SK-N-SH treated with all-trans-retinoic acid at 6 μM for 48 hours (cell line): ENCODE measurements around the gene KIAA1671.

Source experiments
- ATAC-seq: fragments of 200-7000 bp; cut with Tn5 transposase; 3 replicates; pipeline ENCODE4 v1.9.1; 2020; ENCODE audit warnings: mild to moderate bottlenecking, moderate library complexity
- ARNTL ChIP-seq: fragments of 450-650 bp; formaldehyde crosslinking; IDR thresholded peaks from 2 replicates; pipeline ENCODE4 v1.5.0; 2020; ENCODE audit warnings: low read depth, mild to moderate bottlenecking, moderate library complexity, borderline replicate concordance
- CSDC2 ChIP-seq: fragments of 250-450 bp; sonication (Bioruptor Pico); IDR thresholded peaks from 2 replicates; pipeline ENCODE4 v1.5.0; 2020; ENCODE audit warnings: mild to moderate bottlenecking, moderate library complexity
- CSRNP3 ChIP-seq: fragments of 250-450 bp; sonication (Bioruptor Pico); IDR thresholded peaks from 2 replicates; pipeline ENCODE4 v1.5.1; 2021; ENCODE audit warnings: mild to moderate bottlenecking, moderate library complexity
- ESRRG ChIP-seq: fragments of 250-450 bp; sonication (Bioruptor Pico); IDR thresholded peaks from 2 replicates; pipeline ENCODE4 v1.6.1; 2021; ENCODE audit warnings: mild to moderate bottlenecking
- GLIS3 ChIP-seq: fragments of 250-450 bp; sonication (Bioruptor Pico); IDR thresholded peaks from 2 replicates; pipeline ENCODE4 v1.5.0; 2020; ENCODE audit warnings: mild to moderate bottlenecking, moderate library complexity
- OSR1 ChIP-seq: fragments of 250-450 bp; sonication (Bioruptor Pico); IDR thresholded peaks from 2 replicates; pipeline ENCODE4 v1.8.0; 2022; ENCODE audit warnings: moderate library complexity, mild to moderate bottlenecking, inconsistent platforms
- POU6F1 ChIP-seq: fragments of 250-450 bp; sonication (Bioruptor Pico); IDR thresholded peaks from 2 replicates; pipeline ENCODE4 v1.8.0; 2021; ENCODE audit warnings: low read depth, mild to moderate bottlenecking, moderate library complexity, borderline replicate concordance
- PPARA ChIP-seq: fragments of 250-450 bp; sonication (Bioruptor Pico); IDR thresholded peaks from 2 replicates; pipeline ENCODE4 v1.5.0; 2020; ENCODE audit warnings: mild to moderate bottlenecking, borderline replicate concordance
- SNAI2 ChIP-seq: fragments of 250-450 bp; sonication (Bioruptor Pico); IDR thresholded peaks from 2 replicates; pipeline ENCODE4 v1.5.0; 2020; ENCODE audit warnings: mild to moderate bottlenecking, moderate library complexity
- TCF4 ChIP-seq: fragments of 250-450 bp; sonication (Bioruptor Pico); IDR thresholded peaks from 2 replicates; pipeline ENCODE4 v1.8.0; 2021; ENCODE audit warnings: mild to moderate bottlenecking, moderate library complexity, borderline replicate concordance
- TSHZ2 ChIP-seq: fragments of 250-450 bp; sonication (Bioruptor Pico); IDR thresholded peaks from 2 replicates; pipeline ENCODE4 v1.5.0; 2020; ENCODE audit warnings: mild to moderate bottlenecking, moderate library complexity
- ZC3H10 ChIP-seq: fragments of 250-450 bp; sonication (Bioruptor Pico); IDR thresholded peaks from 2 replicates; pipeline ENCODE4 v1.5.1; 2021; ENCODE audit warnings: mild to moderate bottlenecking, moderate library complexity
- ZFP3 ChIP-seq: fragments of 250-450 bp; sonication (Bioruptor Pico); IDR thresholded peaks from 2 replicates; pipeline ENCODE4 v1.5.0; 2020; ENCODE audit warnings: mild to moderate bottlenecking, moderate library complexity
- ZFP30 ChIP-seq: fragments of 450-650 bp; formaldehyde crosslinking; IDR thresholded peaks from 2 replicates; pipeline ENCODE4 v1.5.0; 2022; ENCODE audit warnings: mild to moderate bottlenecking, moderate library complexity
- ZNF565 ChIP-seq: fragments of 450-650 bp; formaldehyde crosslinking; conservative IDR thresholded peaks from 2 replicates; pipeline ENCODE4 v1.5.0; 2020; ENCODE audit warnings: low read depth, mild to moderate bottlenecking, moderate library complexity
- ZNF8 ChIP-seq: fragments of 450-650 bp; formaldehyde crosslinking; IDR thresholded peaks from 2 replicates; pipeline ENCODE4 v1.5.0; 2020; ENCODE audit warnings: mild to moderate bottlenecking, moderate library complexity
- TF ChIP-seq, protein P1 (sequence below): fragments of 250-450 bp; sonication (Bioruptor Pico); IDR thresholded peaks from 2 replicates; pipeline ENCODE4 v1.8.0; 2020; ENCODE audit warnings: mild to moderate bottlenecking, moderate library complexity, borderline replicate concordance

The KIAA1671 gene

GRCh38 chr22:24982301-24983056, 30.0 kb downstream of the KIAA1671 start:
- TF ChIP-seq ZFP3 (CRISPR knock-in tag) (no peak), ZNF565 (CRISPR knock-in tag) (no peak), ZFP30 (CRISPR knock-in tag) (no peak), ZNF8 (CRISPR knock-in tag) (no peak), TSHZ2 (CRISPR knock-in tag) (no peak), TCF4 (no peak), OSR1 (no peak), CSRNP3 (CRISPR knock-in tag) (no peak), POU6F1 (CRISPR knock-in tag) (no peak), CSDC2 (CRISPR knock-in tag) (no peak), PPARA (CRISPR knock-in tag) (no peak), GLIS3 (CRISPR knock-in tag) (no peak), SNAI2 (no peak)
- TF ChIP-seq, protein P1, sequence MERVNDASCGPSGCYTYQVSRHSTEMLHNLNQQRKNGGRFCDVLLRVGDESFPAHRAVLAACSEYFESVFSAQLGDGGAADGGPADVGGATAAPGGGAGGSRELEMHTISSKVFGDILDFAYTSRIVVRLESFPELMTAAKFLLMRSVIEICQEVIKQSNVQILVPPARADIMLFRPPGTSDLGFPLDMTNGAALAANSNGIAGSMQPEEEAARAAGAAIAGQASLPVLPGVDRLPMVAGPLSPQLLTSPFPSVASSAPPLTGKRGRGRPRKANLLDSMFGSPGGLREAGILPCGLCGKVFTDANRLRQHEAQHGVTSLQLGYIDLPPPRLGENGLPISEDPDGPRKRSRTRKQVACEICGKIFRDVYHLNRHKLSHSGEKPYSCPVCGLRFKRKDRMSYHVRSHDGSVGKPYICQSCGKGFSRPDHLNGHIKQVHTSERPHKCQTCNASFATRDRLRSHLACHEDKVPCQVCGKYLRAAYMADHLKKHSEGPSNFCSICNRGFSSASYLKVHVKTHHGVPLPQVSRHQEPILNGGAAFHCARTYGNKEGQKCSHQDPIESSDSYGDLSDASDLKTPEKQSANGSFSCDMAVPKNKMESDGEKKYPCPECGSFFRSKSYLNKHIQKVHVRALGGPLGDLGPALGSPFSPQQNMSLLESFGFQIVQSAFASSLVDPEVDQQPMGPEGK (CRISPR knock-in tag) = no peak
- TF ChIP-seq, all 23 proteins: peak for 0
- ATAC-seq = peak; percentile 50

GRCh38 chr22:24983151-24983550, 30.6 kb downstream of the KIAA1671 start:
- no peak for ATAC-seq
- TF ChIP-seq ZC3H10 (CRISPR knock-in tag) (no peak), ESRRG (CRISPR knock-in tag) (no peak), CSDC2 (CRISPR knock-in tag) (no peak), TSHZ2 (CRISPR knock-in tag) (no peak), OSR1 (no peak), ARNTL (CRISPR knock-in tag) (no peak)

DNA sequence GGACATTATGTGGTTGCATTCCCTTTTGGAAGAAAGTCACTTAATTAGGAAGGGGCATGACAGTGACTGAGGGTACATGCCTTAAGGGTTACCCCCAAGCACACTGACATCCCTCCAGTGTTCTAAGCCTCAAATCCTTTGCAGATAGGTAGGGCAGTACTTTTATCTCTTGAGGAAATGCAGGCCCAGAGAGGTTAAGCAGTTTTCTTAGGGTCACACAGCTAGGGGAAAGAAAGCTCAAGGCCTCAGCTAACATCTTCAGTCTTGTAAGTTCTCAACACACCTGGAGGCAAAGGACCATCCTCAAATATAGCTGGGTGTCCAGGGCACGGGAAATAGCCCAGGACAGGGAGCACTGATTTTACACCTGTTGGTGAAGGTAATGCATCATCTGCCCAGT, 31.6 kb downstream of the KIAA1671 start:
- ATAC-seq = no peak
- TF ChIP-seq CSDC2 (CRISPR knock-in tag) (no peak), OSR1 (no peak)
- TF ChIP-seq, protein P1 (CRISPR knock-in tag) = no peak
